Caki2 (cell line): ENCODE results near the gene XK. TPM values are rescaled to one million over a fixed set of nuclear protein-coding genes. Genes with fewer than 3 reads are reported as not detected.

Experiments used
- DNase-seq: peaks from one replicate; pipeline ENCODE4 v3.0.0-alpha.2; 2015; ENCODE audit warnings: low read depth
- in situ Hi-C: cut with HindIII; loops from 2 replicates; pipeline ENCODE4 v1.10.0; 2016; ENCODE audit warnings: low sequenced_read_pairs, low pct_unique_long_range_greater_than_20kb, mixed read lengths
- total RNA-seq: library from RNA; depleted of rRNA; stranded (reverse); fragments of >200 nt; shearing (Covaris generic); gene quantifications from 2 replicates; pipeline ENCODE4 v1.2.3, GENCODE V29; 2014; ENCODE audit warnings: low replicate concordance; rRNA removed

The XK gene
- total RNA-seq, 1 experiment from 2014 or later: 1.4 TPM

GRCh38 chrX:37781081-37781480 lies 95.5 kb downstream of the XK start:
- in situ Hi-C loops: no loop called here
- no peak for DNase-seq

Other genes starting within 250 kb of the XK start
- not detected in 2 replicates for gene LANCL3, start 114.1 kb upstream of the XK start, total RNA-seq
- 0.03 TPM in 1 of 2 replicates, not detected in the other for gene CYBB, start 94.3 kb downstream of the XK start, total RNA-seq
- gene DYNLT3, start 161.8 kb downstream of the XK start, total RNA-seq: 19.2 and 21.0 TPM in 2 replicates